ENCODE data around the gene KCNMA1. TPM values are rescaled to one million over a fixed set of nuclear protein-coding genes. Genes with fewer than 3 reads are reported as not detected.
"Not testable (repeated sequence)": the region's sequence is repeated elsewhere in the genome, so short reads cannot be mapped to it uniquely, and the experiment has no call there.

Gene KCNMA1
- total and polyA plus RNA-seq, 5 donors: 1.5 to 6.1 (median 3.3) TPM

DNA sequence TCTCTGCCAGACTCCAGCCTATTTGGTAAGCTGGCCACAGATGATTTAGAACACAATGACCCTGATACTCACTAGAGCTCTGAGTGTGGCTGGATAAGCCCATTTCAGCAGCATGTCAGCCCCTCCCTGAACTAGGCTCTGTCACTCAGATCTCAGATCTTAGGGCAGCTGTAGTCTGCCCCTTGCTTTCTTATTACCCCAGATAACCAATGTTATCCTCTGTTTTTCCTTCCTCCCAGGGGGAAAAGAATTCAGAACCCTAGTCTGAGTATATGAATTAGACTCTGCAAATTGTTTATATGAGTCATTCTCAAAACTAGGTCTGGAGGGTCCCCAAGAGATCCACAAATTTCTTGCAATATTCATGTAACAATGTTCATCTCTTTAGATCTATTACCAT, 286.2 kb downstream of the KCNMA1 start:
- ATAC-seq (peak; percentile 39 to 47), DNase-seq (no peak)
- H3K27me3 ChIP-seq (ENCODE audit: control insufficient read depth, insufficient read depth): no peaks in the 10 kb centered on the region
- no peaks in the 10 kb centered on the region for H3K9me3 ChIP-seq (ENCODE audit: control insufficient read depth, low read length)
- no peaks in the 10 kb centered on the region for H3K4me1 ChIP-seq (ENCODE audit: control insufficient read depth, insufficient read depth, low read length)
- H3K4me3 ChIP-seq (ENCODE audit: low read length): no peak overlapping the region
- intact Hi-C loops (cut with DNase I): loop anchor here in 1 of 4 donors (10.0 kb wide), 1 partner anchor 763 kb away; no protein-coding TSS in a partner anchor
- no peak overlapping the region for H3K27ac ChIP-seq (ENCODE audit: low read length)

GRCh38 chr10:77350711-77351119, 286.9 kb downstream of the KCNMA1 start:
- no peak overlapping the region for H3K27ac ChIP-seq (ENCODE audit: low read length)
- no peak overlapping the region for H3K4me3 ChIP-seq (ENCODE audit: low read length)
- 58% methylated on average over 1 of the region's 1 CpG for WGBS

GRCh38 chr10:77350134-77350533, 287.5 kb downstream of the KCNMA1 start:
- H3K4me3 ChIP-seq (ENCODE audit: low read length): no peak overlapping the region
- no peaks in the 10 kb centered on the region for H3K9me3 ChIP-seq (ENCODE audit: control insufficient read depth, low read length)
- no peaks in the 10 kb centered on the region for H3K27me3 ChIP-seq (ENCODE audit: control insufficient read depth, insufficient read depth)
- WGBS: 91% methylated on average over 1 of the region's 1 CpG
- no peak for ATAC-seq
- H3K4me1 ChIP-seq (ENCODE audit: control insufficient read depth, insufficient read depth, low read length): no peaks in the 10 kb centered on the region
- DNase-seq: no peak
- intact Hi-C loops (cut with DNase I): loop anchor here in 1 of 4 donors (10.0 kb wide), 1 partner anchor 765 kb away; no protein-coding TSS in a partner anchor
- no peak overlapping the region for H3K27ac ChIP-seq (ENCODE audit: low read length)

More at GRCh38 chr10:77350711-77351119, 286.9 kb downstream of the KCNMA1 start:
- DNase-seq (peak in 1 of 3 donors; percentile 68), ATAC-seq (peak; percentile 72 to 90)
- no peaks in the 10 kb centered on the region for H3K4me1 ChIP-seq (ENCODE audit: control insufficient read depth, insufficient read depth, low read length)
- intact Hi-C loops (cut with DNase I): loop anchor here in 1 of 4 donors (10.0 kb wide), 1 partner anchor 764 kb away; no protein-coding TSS in a partner anchor
- no peaks in the 10 kb centered on the region for H3K9me3 ChIP-seq (ENCODE audit: control insufficient read depth, low read length)
- no peaks in the 10 kb centered on the region for H3K27me3 ChIP-seq (ENCODE audit: control insufficient read depth, insufficient read depth)

GRCh38 chr10:77349226-77349625, 288.4 kb downstream of the KCNMA1 start:
- Histone ChIP-seq H3K27ac (ENCODE audit: low read length) (no peak overlapping the region), H3K9me3 (ENCODE audit: control insufficient read depth, low read length) (no peaks in the 10 kb centered on the region), H3K27me3 (ENCODE audit: control insufficient read depth, insufficient read depth) (no peaks in the 10 kb centered on the region), H3K4me1 (ENCODE audit: control insufficient read depth, insufficient read depth, low read length) (no peaks in the 10 kb centered on the region), H3K4me3 (ENCODE audit: low read length) (no peak overlapping the region)
- intact Hi-C loops (cut with DNase I): no loop called here
- ATAC-seq: no peak
- no peak for DNase-seq
- WGBS: 87% methylated on average over 2 of the region's 2 CpGs

DNA sequence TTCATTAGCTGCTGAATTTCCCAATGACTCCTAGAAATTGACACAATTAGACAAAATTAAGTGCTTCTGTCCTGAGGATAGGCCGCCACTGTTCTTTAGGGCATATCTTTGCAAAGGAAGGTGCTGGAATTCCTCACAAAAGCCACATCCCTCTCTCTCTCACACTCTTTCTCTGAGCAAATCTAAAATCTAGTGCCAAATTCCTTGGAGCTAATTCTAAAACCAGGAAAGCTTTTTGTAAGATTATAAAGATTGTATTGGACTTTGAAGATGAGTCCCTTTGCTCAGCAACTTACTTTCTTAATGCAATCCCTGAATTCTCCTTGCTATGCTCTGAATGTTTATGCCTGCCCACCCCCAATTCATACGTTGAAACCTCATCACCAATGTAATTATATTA, 288.9 kb downstream of the KCNMA1 start:
- no peak overlapping the region for H3K4me3 ChIP-seq (ENCODE audit: low read length)
- intact Hi-C loops (cut with DNase I): no loop called here
- H3K27me3 ChIP-seq (ENCODE audit: control insufficient read depth, insufficient read depth): no peaks in the 10 kb centered on the region
- DNase-seq (no peak), ATAC-seq (no peak)
- no peaks in the 10 kb centered on the region for H3K9me3 ChIP-seq (ENCODE audit: control insufficient read depth, low read length)
- no peaks in the 10 kb centered on the region for H3K4me1 ChIP-seq (ENCODE audit: control insufficient read depth, insufficient read depth, low read length)
- H3K27ac ChIP-seq (ENCODE audit: low read length): no peak overlapping the region
- WGBS: 84% methylated on average over 2 of the region's 2 CpGs

- Histone ChIP-seq H3K9me3 (ENCODE audit: control insufficient read depth, low read length) (no peaks in the 10 kb centered on the region), H3K4me3 (ENCODE audit: low read length) (no peak overlapping the region), H3K27ac (ENCODE audit: low read length) (no peak overlapping the region), H3K27me3 (ENCODE audit: control insufficient read depth, insufficient read depth) (no peaks in the 10 kb centered on the region), H3K4me1 (ENCODE audit: control insufficient read depth, insufficient read depth, low read length) (no peaks in the 10 kb centered on the region)
- intact Hi-C loops (cut with DNase I): no loop called here
- DNase-seq: no peak
- ATAC-seq: no peak
- 84% methylated on average over 6 of the region's 6 CpGs for WGBS
These were observed 289.5 kb downstream of the KCNMA1 start for GRCh38 chr10:77348082-77348481.

GRCh38 chr10:77347052-77347451, 290.6 kb downstream of the KCNMA1 start:
- Histone ChIP-seq H3K4me3 (ENCODE audit: low read length) (no peak overlapping the region), H3K27me3 (ENCODE audit: control insufficient read depth, insufficient read depth) (no peaks in the 10 kb centered on the region), H3K4me1 (ENCODE audit: control insufficient read depth, insufficient read depth, low read length) (no peaks in the 10 kb centered on the region), H3K9me3 (ENCODE audit: control insufficient read depth, low read length) (no peaks in the 10 kb centered on the region), H3K27ac (ENCODE audit: low read length) (no peak overlapping the region)
- WGBS: 38% methylated on average over 2 of the region's 2 CpGs
- no peak for ATAC-seq
- intact Hi-C loops (cut with DNase I): no loop called here
- no peak for DNase-seq

DNA sequence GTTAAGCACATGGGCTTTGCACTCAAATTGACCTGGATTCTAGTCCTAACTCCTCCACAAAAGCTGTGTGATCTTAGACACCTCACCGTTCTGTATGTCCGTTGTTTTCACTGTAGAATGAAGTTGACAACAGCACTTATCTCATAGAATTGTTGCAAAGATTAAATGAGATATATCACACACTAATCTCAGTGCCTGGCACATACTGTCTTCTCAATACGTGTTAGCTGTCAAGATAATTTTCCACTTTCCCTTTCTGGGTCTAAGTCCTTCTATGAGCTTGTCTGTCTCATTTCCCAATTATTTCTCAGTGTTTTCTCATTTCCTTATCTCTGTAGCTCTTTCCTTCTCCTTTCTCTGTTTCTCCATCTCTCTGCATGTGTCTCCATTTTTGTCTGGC, 296.6 kb downstream of the KCNMA1 start:
- Histone ChIP-seq H3K4me3 (ENCODE audit: low read length) (no peak overlapping the region), H3K4me1 (ENCODE audit: control insufficient read depth, insufficient read depth, low read length) (no peaks in the 10 kb centered on the region), H3K27ac (ENCODE audit: low read length) (no peak overlapping the region), H3K9me3 (ENCODE audit: control insufficient read depth, low read length) (peaks cover 5% of the 10 kb centered on the region), H3K27me3 (ENCODE audit: control insufficient read depth, insufficient read depth) (no peaks in the 10 kb centered on the region)
- 26% methylated on average over 3 of the region's 3 CpGs for WGBS
- ATAC-seq: no peak
- no peak for DNase-seq
- intact Hi-C loops (cut with DNase I): no loop called here

DNA sequence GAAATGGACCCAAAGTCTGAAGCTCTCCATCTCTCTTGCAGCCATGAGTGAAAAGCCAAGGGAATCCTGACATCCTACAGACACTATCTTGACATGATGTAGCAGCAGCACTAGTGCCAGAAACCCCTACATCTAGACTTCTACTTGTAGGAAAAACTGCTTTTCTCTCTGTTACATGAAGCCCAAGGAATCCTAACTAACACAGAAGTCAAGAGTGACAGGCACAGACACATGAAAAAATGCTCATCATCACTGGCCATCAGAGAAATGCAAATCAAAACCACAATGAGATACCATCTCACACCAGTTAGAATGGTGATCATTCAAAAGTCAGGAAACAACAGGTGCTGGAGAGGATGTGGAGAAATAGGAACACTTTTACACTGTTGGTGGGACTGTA, 297.7 kb downstream of the KCNMA1 start:
- ATAC-seq; H3K9me3 ChIP-seq (ENCODE audit: control insufficient read depth, low read length); H3K4me1 ChIP-seq (ENCODE audit: control insufficient read depth, insufficient read depth, low read length); DNase-seq; H3K4me3 ChIP-seq (ENCODE audit: low read length); H3K27ac ChIP-seq (ENCODE audit: low read length); H3K27me3 ChIP-seq (ENCODE audit: control insufficient read depth, insufficient read depth); intact Hi-C loops (cut with DNase I): not testable (repeated sequence)

DNA sequence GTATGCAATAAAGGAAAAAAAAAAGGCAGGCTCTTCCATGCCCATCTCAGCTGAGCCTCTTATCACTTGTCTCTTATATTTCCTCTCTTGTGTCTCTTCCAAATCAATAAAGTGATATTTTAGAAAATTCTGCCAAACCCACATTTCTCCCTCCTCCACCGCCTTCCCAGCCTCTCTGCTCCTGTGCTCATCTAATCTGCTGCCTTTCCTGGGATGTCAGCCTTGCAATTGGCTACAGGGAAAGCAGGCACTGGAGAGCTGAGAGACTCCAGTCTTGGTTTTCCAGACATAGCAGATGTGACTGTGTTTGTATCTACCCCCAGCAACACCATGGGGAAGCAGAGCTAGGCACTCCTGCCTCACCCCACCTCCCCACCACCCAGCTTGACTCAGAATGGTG, 298.4 kb downstream of the KCNMA1 start:
- H3K4me3 ChIP-seq (ENCODE audit: low read length): no peak overlapping the region
- WGBS: 45% methylated on average over 1 of the region's 1 CpG
- no peak overlapping the region for H3K27ac ChIP-seq (ENCODE audit: low read length)
- DNase-seq (no peak), ATAC-seq (no peak)
- H3K4me1 ChIP-seq (ENCODE audit: control insufficient read depth, insufficient read depth, low read length): no peaks in the 10 kb centered on the region
- peaks cover 5% of the 10 kb centered on the region for H3K9me3 ChIP-seq (ENCODE audit: control insufficient read depth, low read length)
- intact Hi-C loops (cut with DNase I): no loop called here
- no peaks in the 10 kb centered on the region for H3K27me3 ChIP-seq (ENCODE audit: control insufficient read depth, insufficient read depth)

DNA sequence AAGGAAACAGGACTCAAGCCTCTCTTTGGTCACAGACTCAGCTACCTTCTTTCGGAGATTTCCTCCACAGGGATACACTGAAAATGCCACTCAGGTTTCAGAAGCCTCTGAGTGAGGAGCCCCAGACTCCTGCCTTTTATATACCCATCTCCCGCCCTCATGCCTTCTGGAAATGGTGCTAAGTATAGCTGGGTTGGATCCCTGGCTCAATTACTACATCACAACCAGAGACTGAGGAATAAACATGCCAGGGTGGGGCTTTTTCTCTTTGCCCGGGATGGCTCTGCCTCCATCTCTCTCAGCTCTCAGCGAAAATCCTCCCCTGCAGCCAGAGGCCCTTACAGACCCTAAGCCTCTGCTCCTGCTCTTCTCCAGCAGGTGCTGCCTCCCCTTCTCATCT, 299.5 kb downstream of the KCNMA1 start:
- intact Hi-C loops (cut with DNase I): no loop called here
- Histone ChIP-seq H3K27ac (ENCODE audit: low read length) (no peak overlapping the region), H3K27me3 (ENCODE audit: control insufficient read depth, insufficient read depth) (no peaks in the 10 kb centered on the region), H3K4me1 (ENCODE audit: control insufficient read depth, insufficient read depth, low read length) (no peaks in the 10 kb centered on the region), H3K9me3 (ENCODE audit: control insufficient read depth, low read length) (peaks cover 5% of the 10 kb centered on the region), H3K4me3 (ENCODE audit: low read length) (no peak overlapping the region)
- ATAC-seq (no peak), DNase-seq (no peak)
- WGBS: 75% methylated on average over 4 of the region's 4 CpGs

GRCh38 chr10:77334501-77334900, 303.1 kb downstream of the KCNMA1 start:
- DNase-seq (no peak), ATAC-seq (no peak)
- WGBS: 85% methylated on average over 2 of the region's 2 CpGs
- no peak overlapping the region for H3K4me3 ChIP-seq (ENCODE audit: low read length)
- H3K27me3 ChIP-seq (ENCODE audit: control insufficient read depth, insufficient read depth): no peaks in the 10 kb centered on the region
- intact Hi-C loops (cut with DNase I): no loop called here
- H3K27ac ChIP-seq (ENCODE audit: low read length): no peak overlapping the region
- no peaks in the 10 kb centered on the region for H3K4me1 ChIP-seq (ENCODE audit: control insufficient read depth, insufficient read depth, low read length)
- peaks cover 2% of the 10 kb centered on the region for H3K9me3 ChIP-seq (ENCODE audit: control insufficient read depth, low read length)

All from right cardiac atrium (tissue), 5 donors.